Measurements from ENCODE around the gene ERG28.

DNA sequence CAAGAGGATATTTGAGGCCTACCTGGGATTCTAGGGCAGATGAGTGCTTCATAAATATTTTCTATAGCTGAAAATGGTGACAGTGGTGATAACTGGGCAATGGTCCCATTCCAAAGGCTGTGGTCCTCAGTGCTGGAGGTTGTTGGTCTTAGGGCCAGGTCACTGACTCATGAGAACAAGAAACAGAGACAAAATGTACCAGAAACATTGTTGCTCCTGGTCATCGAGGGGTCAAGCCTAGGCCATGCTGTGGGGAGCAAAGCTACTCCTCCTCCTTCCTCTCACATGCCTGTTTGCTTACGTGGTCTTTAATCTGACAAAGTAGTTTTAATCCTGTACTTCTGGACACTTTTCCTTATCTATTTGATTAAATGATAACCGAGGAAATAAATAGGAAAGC is 33.8 kb downstream of the ERG28 start:
- no peak for TF ChIP-seq JUND (IDR thresholded peaks at IDR 0.05)
- TF ChIP-seq, protein P1, sequence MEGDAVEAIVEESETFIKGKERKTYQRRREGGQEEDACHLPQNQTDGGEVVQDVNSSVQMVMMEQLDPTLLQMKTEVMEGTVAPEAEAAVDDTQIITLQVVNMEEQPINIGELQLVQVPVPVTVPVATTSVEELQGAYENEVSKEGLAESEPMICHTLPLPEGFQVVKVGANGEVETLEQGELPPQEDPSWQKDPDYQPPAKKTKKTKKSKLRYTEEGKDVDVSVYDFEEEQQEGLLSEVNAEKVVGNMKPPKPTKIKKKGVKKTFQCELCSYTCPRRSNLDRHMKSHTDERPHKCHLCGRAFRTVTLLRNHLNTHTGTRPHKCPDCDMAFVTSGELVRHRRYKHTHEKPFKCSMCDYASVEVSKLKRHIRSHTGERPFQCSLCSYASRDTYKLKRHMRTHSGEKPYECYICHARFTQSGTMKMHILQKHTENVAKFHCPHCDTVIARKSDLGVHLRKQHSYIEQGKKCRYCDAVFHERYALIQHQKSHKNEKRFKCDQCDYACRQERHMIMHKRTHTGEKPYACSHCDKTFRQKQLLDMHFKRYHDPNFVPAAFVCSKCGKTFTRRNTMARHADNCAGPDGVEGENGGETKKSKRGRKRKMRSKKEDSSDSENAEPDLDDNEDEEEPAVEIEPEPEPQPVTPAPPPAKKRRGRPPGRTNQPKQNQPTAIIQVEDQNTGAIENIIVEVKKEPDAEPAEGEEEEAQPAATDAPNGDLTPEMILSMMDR (IDR thresholded peaks at IDR 0.05) = no peak
- no peak for TF ChIP-seq SMC3 (IDR thresholded peaks at IDR 0.05; ENCODE audit: low read depth, low read length)
- TF ChIP-seq, protein P2, sequence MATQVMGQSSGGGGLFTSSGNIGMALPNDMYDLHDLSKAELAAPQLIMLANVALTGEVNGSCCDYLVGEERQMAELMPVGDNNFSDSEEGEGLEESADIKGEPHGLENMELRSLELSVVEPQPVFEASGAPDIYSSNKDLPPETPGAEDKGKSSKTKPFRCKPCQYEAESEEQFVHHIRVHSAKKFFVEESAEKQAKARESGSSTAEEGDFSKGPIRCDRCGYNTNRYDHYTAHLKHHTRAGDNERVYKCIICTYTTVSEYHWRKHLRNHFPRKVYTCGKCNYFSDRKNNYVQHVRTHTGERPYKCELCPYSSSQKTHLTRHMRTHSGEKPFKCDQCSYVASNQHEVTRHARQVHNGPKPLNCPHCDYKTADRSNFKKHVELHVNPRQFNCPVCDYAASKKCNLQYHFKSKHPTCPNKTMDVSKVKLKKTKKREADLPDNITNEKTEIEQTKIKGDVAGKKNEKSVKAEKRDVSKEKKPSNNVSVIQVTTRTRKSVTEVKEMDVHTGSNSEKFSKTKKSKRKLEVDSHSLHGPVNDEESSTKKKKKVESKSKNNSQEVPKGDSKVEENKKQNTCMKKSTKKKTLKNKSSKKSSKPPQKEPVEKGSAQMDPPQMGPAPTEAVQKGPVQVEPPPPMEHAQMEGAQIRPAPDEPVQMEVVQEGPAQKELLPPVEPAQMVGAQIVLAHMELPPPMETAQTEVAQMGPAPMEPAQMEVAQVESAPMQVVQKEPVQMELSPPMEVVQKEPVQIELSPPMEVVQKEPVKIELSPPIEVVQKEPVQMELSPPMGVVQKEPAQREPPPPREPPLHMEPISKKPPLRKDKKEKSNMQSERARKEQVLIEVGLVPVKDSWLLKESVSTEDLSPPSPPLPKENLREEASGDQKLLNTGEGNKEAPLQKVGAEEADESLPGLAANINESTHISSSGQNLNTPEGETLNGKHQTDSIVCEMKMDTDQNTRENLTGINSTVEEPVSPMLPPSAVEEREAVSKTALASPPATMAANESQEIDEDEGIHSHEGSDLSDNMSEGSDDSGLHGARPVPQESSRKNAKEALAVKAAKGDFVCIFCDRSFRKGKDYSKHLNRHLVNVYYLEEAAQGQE (IDR thresholded peaks at IDR 0.05; ENCODE audit: low read depth, low read length) = no peak
- no peak for TF ChIP-seq TCF12 (IDR thresholded peaks at IDR 0.05)
- no peak for TF ChIP-seq EP300 (IDR thresholded peaks at IDR 0.05; ENCODE audit: borderline replicate concordance in 1 of 2, low read depth in 1 of 2, low read length in 1 of 2)

All from SK-N-SH (cell line).